ENCODE measurements around the gene HOXA9. TPM values are rescaled to one million over a fixed set of nuclear protein-coding genes. Genes with fewer than 3 reads are reported as not detected.

Gene HOXA9
- total RNA-seq, 1 donor from 2014 or later = not detected

- FAIRE-seq (no peak), DNase-seq (ENCODE audit: low read depth) (peak; percentile 20)
- Histone ChIP-seq H3K36me3 (ENCODE audit: control insufficient read depth, insufficient read depth, low read length) (no peaks in the 10 kb centered on the region), H3K27me3 (ENCODE audit: control insufficient read depth, insufficient read depth, low read length) (peaks cover 89% of the 10 kb centered on the region), H3K4me3 (ENCODE audit: low read depth, low read length) (no peak overlapping the region)
- TF ChIP-seq, protein P1, sequence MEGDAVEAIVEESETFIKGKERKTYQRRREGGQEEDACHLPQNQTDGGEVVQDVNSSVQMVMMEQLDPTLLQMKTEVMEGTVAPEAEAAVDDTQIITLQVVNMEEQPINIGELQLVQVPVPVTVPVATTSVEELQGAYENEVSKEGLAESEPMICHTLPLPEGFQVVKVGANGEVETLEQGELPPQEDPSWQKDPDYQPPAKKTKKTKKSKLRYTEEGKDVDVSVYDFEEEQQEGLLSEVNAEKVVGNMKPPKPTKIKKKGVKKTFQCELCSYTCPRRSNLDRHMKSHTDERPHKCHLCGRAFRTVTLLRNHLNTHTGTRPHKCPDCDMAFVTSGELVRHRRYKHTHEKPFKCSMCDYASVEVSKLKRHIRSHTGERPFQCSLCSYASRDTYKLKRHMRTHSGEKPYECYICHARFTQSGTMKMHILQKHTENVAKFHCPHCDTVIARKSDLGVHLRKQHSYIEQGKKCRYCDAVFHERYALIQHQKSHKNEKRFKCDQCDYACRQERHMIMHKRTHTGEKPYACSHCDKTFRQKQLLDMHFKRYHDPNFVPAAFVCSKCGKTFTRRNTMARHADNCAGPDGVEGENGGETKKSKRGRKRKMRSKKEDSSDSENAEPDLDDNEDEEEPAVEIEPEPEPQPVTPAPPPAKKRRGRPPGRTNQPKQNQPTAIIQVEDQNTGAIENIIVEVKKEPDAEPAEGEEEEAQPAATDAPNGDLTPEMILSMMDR (IDR thresholded peaks at IDR 0.05; ENCODE audit: insufficient read depth, low read length, severe bottlenecking) = peak; percentile 85
Observed at GRCh38 chr7:27150568-27151340, 14.6 kb downstream of the HOXA9 start.

DNA sequence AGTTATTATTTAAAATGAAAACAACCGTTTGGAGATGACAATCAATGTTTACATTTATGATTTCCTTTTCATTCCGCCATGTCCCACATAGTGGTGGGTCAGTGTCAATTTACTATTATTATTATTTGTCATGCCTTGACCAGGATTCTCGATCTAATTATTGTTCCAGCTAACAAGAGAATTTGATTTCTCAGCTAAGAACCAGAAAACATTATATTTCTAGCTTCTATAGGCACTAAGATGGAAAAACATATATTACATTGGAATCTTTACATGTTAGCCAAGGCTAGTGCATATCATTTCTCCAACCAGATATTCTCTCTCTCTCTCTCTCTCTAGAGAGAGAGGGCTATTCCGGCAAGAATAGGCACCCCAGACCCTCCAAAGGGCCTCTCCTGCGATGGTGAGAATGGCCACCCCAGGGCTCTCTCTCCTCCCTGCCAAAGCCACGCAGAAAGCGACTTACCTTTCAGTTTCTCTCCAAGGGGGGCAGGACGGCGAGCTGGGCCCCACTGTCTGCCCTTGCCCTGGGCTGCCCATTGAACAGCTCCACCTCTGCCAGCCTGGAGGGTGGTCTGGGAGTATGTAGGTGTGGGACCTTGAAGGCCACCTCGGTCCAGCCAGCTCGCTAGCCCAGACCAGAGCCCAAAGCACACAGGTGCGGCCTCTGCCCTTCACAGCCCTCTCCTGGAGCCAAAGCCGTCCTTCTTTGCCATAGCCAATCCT is 15.3 kb downstream of the HOXA9 start:
- Histone ChIP-seq H3K4me3 (ENCODE audit: low read depth, low read length) (no peak overlapping the region), H3K27me3 (ENCODE audit: control insufficient read depth, insufficient read depth, low read length) (peaks cover 87% of the 10 kb centered on the region), H3K36me3 (ENCODE audit: control insufficient read depth, insufficient read depth, low read length) (no peaks in the 10 kb centered on the region)
- FAIRE-seq (no peak), DNase-seq (ENCODE audit: low read depth) (no peak)
- TF ChIP-seq, protein P1 (IDR thresholded peaks at IDR 0.05; ENCODE audit: insufficient read depth, low read length, severe bottlenecking) = no peak

DNA sequence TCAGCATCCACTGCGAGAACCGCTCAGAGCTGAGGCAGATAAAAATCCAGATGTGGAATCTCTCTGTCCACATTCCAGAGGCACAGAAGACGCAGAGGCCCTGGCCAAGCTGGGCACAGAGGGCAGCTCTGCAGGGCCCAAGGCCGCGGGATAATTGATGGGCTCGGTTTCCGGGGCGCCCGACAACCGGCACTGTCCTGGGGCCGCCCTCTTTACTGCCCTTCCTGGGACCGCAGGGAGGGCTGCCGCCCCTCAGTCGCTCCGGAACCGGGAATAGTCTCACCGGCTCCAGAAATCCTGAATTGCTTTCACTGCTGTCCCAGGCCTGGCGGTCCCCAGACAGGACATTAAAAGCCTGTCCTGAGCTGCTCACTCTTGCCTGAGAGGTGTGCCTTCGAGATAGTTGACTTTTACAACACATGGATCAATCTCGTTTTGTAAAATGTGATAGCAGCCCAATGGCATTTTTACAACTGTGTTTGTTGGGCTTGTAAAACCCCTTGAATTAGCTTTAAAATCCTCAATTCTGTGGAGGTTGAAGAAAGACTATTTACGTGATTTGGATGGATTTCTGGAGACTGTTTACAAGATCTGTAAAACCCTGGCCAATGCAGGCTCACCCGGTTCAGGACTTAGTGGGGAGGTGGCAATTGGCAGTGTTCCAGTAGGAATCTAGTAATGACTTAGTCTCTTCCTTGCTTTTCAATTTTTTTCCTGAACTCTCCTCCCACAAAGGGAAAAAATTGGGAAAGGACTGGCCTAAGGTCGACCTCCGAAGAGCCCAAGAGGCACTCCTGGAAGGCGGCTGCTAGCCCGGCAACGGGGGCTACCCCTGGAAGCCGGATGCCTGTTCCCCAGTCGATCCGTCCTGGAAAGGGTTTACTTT is 16.3 kb downstream of the HOXA9 start:
- Histone ChIP-seq H3K36me3 (ENCODE audit: control insufficient read depth, insufficient read depth, low read length) (no peaks in the 10 kb centered on the region), H3K27me3 (ENCODE audit: control insufficient read depth, insufficient read depth, low read length) (peaks cover 86% of the 10 kb centered on the region), H3K4me3 (ENCODE audit: low read depth, low read length) (no peak overlapping the region)
- TF ChIP-seq, protein P1 (IDR thresholded peaks at IDR 0.05; ENCODE audit: insufficient read depth, low read length, severe bottlenecking) = no peak
- FAIRE-seq (no peak), DNase-seq (ENCODE audit: low read depth) (no peak)

- no peaks in the 10 kb centered on the region for H3K36me3 ChIP-seq (ENCODE audit: control insufficient read depth, insufficient read depth, low read length)
- DNase-seq (ENCODE audit: low read depth) = no peak
- H3K4me3 ChIP-seq (ENCODE audit: low read depth, low read length) = no peak overlapping the region
- peaks cover 86% of the 10 kb centered on the region for H3K27me3 ChIP-seq (ENCODE audit: control insufficient read depth, insufficient read depth, low read length)
- no peak for FAIRE-seq
- TF ChIP-seq, protein P1 (IDR thresholded peaks at IDR 0.05; ENCODE audit: insufficient read depth, low read length, severe bottlenecking) = no peak
Observed at GRCh38 chr7:27148031-27148755, 17.1 kb downstream of the HOXA9 start.

Measured in bronchial epithelial cell (primary cell).